SK-N-SH (cell line): ENCODE measurements around the gene SLC16A5. TPM values are rescaled to one million over a fixed set of nuclear protein-coding genes. Genes with fewer than 3 reads are reported as not detected.
"Not testable (repeated sequence)": the region's sequence is repeated elsewhere in the genome, so short reads cannot be mapped to it uniquely, and the experiment has no call there.

ENCODE experiments used
- CTCF ChIA-PET: fragments of 300-600, 350-600 bp; formaldehyde crosslinking; extraction: SDS; loops from one replicate; lab custom pipeline; 2021; lab: Yijun Ruan, JAX
- POLR2A ChIA-PET: fragments of 350-600 bp; sonication (Branson Sonifier 250); formaldehyde crosslinking; extraction: SDS; loops from one replicate; lab custom pipeline; 2020; ENCODE audit warnings: antibody characterized with exemption, inconsistent platforms; lab: Yijun Ruan, JAX
- DNase-seq: peaks from one replicate; pipeline ENCODE4 v3.0.0; 2012
- H2AFZ ChIP-seq: fragments of 200-600 bp; sonication (generic); 2 replicates; pipeline ENCODE4 v1.8.1; 2016; ENCODE audit warnings: antibody characterized with exemption, mild to moderate bottlenecking, low read depth
- H3F3A ChIP-seq: fragments of 200-600 bp; sonication (generic); replicated peaks from 2 replicates; pipeline ENCODE3; 2016; ENCODE audit warnings: antibody characterized with exemption, mild to moderate bottlenecking; ENCODE audit not compliant: insufficient read depth
- H3K27ac ChIP-seq, 2 experiments: fragments of 200-500 bp in 1 of 2; fragments of 200-600 bp in 1 of 2; sonication (Bioruptor generic) in 1 of 2; sonication (generic), shearing (Covaris generic) in 1 of 2; 2 replicates each; pipeline versions ENCODE4 v1.5.1 to v1.6.1; 2014 to 2016; ENCODE audit warnings: low read depth in 2 of 2, inconsistent platforms in 1 of 2, low read length in 1 of 2, mild to moderate bottlenecking in 1 of 2, mixed read lengths in 1 of 2
- H3K27me3 ChIP-seq: fragments of 200-600 bp; sonication (generic), shearing (Covaris generic); 2 replicates; pipeline ENCODE4 v1.6.1; 2016; ENCODE audit warnings: mixed run types; ENCODE audit not compliant: insufficient read depth
- H3K36me3 ChIP-seq, 2 experiments: fragments of 200-500 bp in 1 of 2; fragments of 200-600 bp in 1 of 2; sonication (Bioruptor generic) in 1 of 2; sonication (generic) in 1 of 2; replicated peaks in 1 of 2; 2 replicates each; pipeline versions ENCODE3 to v1.5.1; 2014 to 2016; ENCODE audit warnings: low read length in 1 of 2, mild to moderate bottlenecking in 1 of 2; ENCODE audit not compliant: insufficient read depth in 2 of 2, control insufficient read depth in 1 of 2
- H3K4me1 ChIP-seq, 2 experiments: fragments of 200-500 bp in 1 of 2; fragments of 200-600 bp in 1 of 2; sonication (Bioruptor generic) in 1 of 2; sonication (generic), shearing (Covaris generic) in 1 of 2; 2 replicates each; pipeline versions ENCODE4 v1.5.1 to v1.6.1; 2014 to 2016; ENCODE audit warnings: low read depth in 1 of 2, low read length in 1 of 2, mixed run types in 1 of 2; ENCODE audit not compliant: insufficient read depth in 2 of 2, control insufficient read depth in 1 of 2
- H3K4me2 ChIP-seq: fragments of 200-600 bp; sonication (generic), shearing (Covaris generic); 2 replicates; pipeline ENCODE4 v1.6.1; 2017; ENCODE audit warnings: mixed run types
- H3K4me3 ChIP-seq, 2 experiments: fragments of 200-500 bp in 1 of 2; fragments of 200-600 bp in 1 of 2; sonication (Bioruptor generic) in 1 of 2; sonication (generic), shearing (Covaris generic) in 1 of 2; 2 replicates each; pipeline versions ENCODE4 v1.5.1 to v1.8.1; 2014 to 2016; ENCODE audit warnings: low read depth in 2 of 2, inconsistent platforms in 1 of 2, low read length in 1 of 2, mild to moderate bottlenecking in 1 of 2, mixed read lengths in 1 of 2, moderate library complexity in 1 of 2
- H3K79me2 ChIP-seq: fragments of 200-600 bp; sonication (generic); 2 replicates; pipeline ENCODE4 v1.8.1; 2017; ENCODE audit warnings: mild to moderate bottlenecking; ENCODE audit not compliant: insufficient read depth
- H3K9ac ChIP-seq: fragments of 200-600 bp; sonication (generic); 2 replicates; pipeline ENCODE4 v1.6.1; 2017; ENCODE audit warnings: mixed run types
- H3K9me2 ChIP-seq: fragments of 200-600 bp; sonication (generic); 2 replicates; pipeline ENCODE4 v1.6.1; 2017; ENCODE audit warnings: mixed run types
- H3K9me3 ChIP-seq: fragments of 200-600 bp; sonication (generic); 2 replicates; pipeline ENCODE4 v1.6.1; 2017; ENCODE audit warnings: mixed run types, mild to moderate bottlenecking, moderate library complexity
- H4K20me1 ChIP-seq: fragments of 200-600 bp; sonication (generic); 2 replicates; pipeline ENCODE4 v1.6.1; 2017; ENCODE audit warnings: mild to moderate bottlenecking, mixed run types; ENCODE audit not compliant: insufficient read depth
- CHD2 ChIP-seq: fragments of 150-350 bp; IDR thresholded peaks from 2 replicates; pipeline ENCODE4 v1.6.1; 2018; ENCODE audit warnings: low read length; ENCODE audit not compliant: partially characterized antibody
- ELF1 ChIP-seq: IDR thresholded peaks from 2 replicates; pipeline ENCODE4 v1.4.0; 2012
- EP300 ChIP-seq, 2 experiments: IDR thresholded peaks; 2 replicates each; pipeline versions ENCODE4 v1.4.0 to v1.6.1; 2012; ENCODE audit warnings: borderline replicate concordance in 1 of 2, low read depth in 1 of 2, low read length in 1 of 2
- EZH2phosphoT487 ChIP-seq: fragments of 200-600 bp; sonication (generic); IDR thresholded peaks from 2 replicates; pipeline ENCODE4 v1.6.1; 2017; ENCODE audit warnings: low read depth, mixed run types, mild to moderate bottlenecking, antibody characterized with exemption, moderate library complexity, borderline replicate concordance
- FOSL2 ChIP-seq: IDR thresholded peaks from 2 replicates; pipeline ENCODE4 v1.4.0; 2012; ENCODE audit warnings: low read depth, mild to moderate bottlenecking, moderate library complexity, borderline replicate concordance
- FOXJ3 ChIP-seq: sonication (generic); formaldehyde crosslinking; IDR thresholded peaks from 2 replicates; pipeline ENCODE4 v1.5.1; 2020; ENCODE audit warnings: mild to moderate bottlenecking, missing genetic modification reagents
- MAX ChIP-seq: IDR thresholded peaks from 2 replicates; pipeline ENCODE4 v1.4.0; 2012; ENCODE audit warnings: low read depth
- PBX3 ChIP-seq: IDR thresholded peaks from 2 replicates; pipeline ENCODE4; 2012
- POLR2AphosphoS5 ChIP-seq: IDR thresholded peaks from 2 replicates; pipeline ENCODE4 v1.6.1; 2012; ENCODE audit warnings: low read depth, low read length
- REST ChIP-seq: IDR thresholded peaks from 2 replicates; pipeline ENCODE4 v1.6.1; 2012; ENCODE audit warnings: mild to moderate bottlenecking, low read depth, low read length, moderate library complexity
- SIN3A ChIP-seq: IDR thresholded peaks from 2 replicates; pipeline ENCODE4 v1.6.1; 2012; ENCODE audit warnings: low read depth, mild to moderate bottlenecking, low read length, moderate library complexity, borderline replicate concordance
- SMC3 ChIP-seq: IDR thresholded peaks from 2 replicates; pipeline ENCODE4 v1.6.1; 2012; ENCODE audit warnings: low read depth, low read length, improper control_type of control experiment
- YY1 ChIP-seq: IDR thresholded peaks from 2 replicates; pipeline ENCODE4 v1.4.0; 2012; ENCODE audit warnings: low read depth, mild to moderate bottlenecking
- WGBS: methylation state at CpG from one replicate; pipeline ENCODE4 v1.1.6; 2017; ENCODE audit warnings: low lambda C conversion rate; 5-methylcytosine and 5-hydroxymethylcytosine counted together
- polyA plus RNA-seq, 3 experiments: library from polyadenylated mRNA; depleted of rRNA; stranded (reverse); fragments of >200 nt; gene quantifications; 2 replicates each; pipeline ENCODE4 v1.2.3, GENCODE V29; 2012
- TF ChIP-seq, protein P1 (sequence below): fragments of 150-350 bp; IDR thresholded peaks from 2 replicates; pipeline ENCODE4 v1.6.1; 2017; ENCODE audit warnings: antibody characterized with exemption, low read length, low read depth, borderline replicate concordance

The SLC16A5 gene
- polyA plus RNA-seq, 1 of the 3 experiments (the other 2 are of a cell fraction) = 0.03 TPM

- TF ChIP-seq FOXJ3 (CRISPR knock-in tag) (no peak), MAX (no peak), EZH2phosphoT487 (no peak), CHD2 (no peak), REST (no peak), SMC3 (no peak), POLR2AphosphoS5 (no peak), ELF1 (no peak), EP300 (IDR thresholded peaks at IDR 0.05; ENCODE audit: borderline replicate concordance in 1 of 2, low read depth in 1 of 2, low read length in 1 of 2) (no peak), FOSL2 (no peak), PBX3 (no peak), SIN3A (no peak), YY1 (no peak)
- TF ChIP-seq, protein P1, sequence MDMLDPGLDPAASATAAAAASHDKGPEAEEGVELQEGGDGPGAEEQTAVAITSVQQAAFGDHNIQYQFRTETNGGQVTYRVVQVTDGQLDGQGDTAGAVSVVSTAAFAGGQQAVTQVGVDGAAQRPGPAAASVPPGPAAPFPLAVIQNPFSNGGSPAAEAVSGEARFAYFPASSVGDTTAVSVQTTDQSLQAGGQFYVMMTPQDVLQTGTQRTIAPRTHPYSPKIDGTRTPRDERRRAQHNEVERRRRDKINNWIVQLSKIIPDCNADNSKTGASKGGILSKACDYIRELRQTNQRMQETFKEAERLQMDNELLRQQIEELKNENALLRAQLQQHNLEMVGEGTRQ = no peak
- Histone ChIP-seq H3K9me2 (no peaks in the 10 kb centered on the region), H3F3A (peaks cover 8% of the 10 kb centered on the region), H3K9ac (no peak overlapping the region), H3K27me3 (no peaks in the 10 kb centered on the region), H3K9me3 (no peaks in the 10 kb centered on the region), H3K4me1 (peaks cover 7 to 15% of the 10 kb centered on the region in 2 experiments; a peak in 2 of 4 replicates), H3K27ac (no peak overlapping the region), H2AFZ (no peak overlapping the region), H3K36me3 (peaks cover 24 to 27% of the 10 kb centered on the region in 2 experiments), H3K79me2 (peaks cover 61% of the 10 kb centered on the region), H3K4me2 (no peak overlapping the region), H3K4me3 (no peak overlapping the region), H4K20me1 (no peaks in the 10 kb centered on the region)
- ChIA-PET POLR2A (interaction anchor here (0.6 kb wide), 1 partner anchor 109 kb away, joined by 3 read pairs; no protein-coding TSS in a partner anchor), CTCF (no interaction called here)
- no peak for DNase-seq
- WGBS = 95% methylated on average over 7 of the region's 7 CpGs
These were observed 43.0 kb upstream of the SLC16A5 start for GRCh38 chr17:75044716-75045115.

GRCh38 chr17:75045946-75046406, 41.8 kb upstream of the SLC16A5 start:
- Histone ChIP-seq H3K79me2 (peaks cover 72% of the 10 kb centered on the region), H3K36me3 (peaks cover 20 to 27% of the 10 kb centered on the region in 2 experiments), H3F3A (peaks cover 14% of the 10 kb centered on the region), H2AFZ (peak overlapping the region; percentile 83; the same call in 1 of the 2 replicates), H3K9ac (peak overlapping the region; percentile 94), H3K4me3 (peak overlapping the region; percentile 92 to 97), H3K4me2 (peak overlapping the region; percentile 92), H3K27ac (peak overlapping the region; percentile 90 to 92; a peak in 3 of 4 replicates), H3K4me1 (peaks cover 7 to 15% of the 10 kb centered on the region in 2 experiments; a peak in 2 of 4 replicates)
- DNase-seq, H3K9me3 ChIP-seq, H4K20me1 ChIP-seq, H3K27me3 ChIP-seq, H3K9me2 ChIP-seq: not testable (repeated sequence)
- POLR2A ChIA-PET = interaction anchor here (0.5 to 2.2 kb wide), 6 partner anchors 11 to 555 kb away, joined by 3 to 8 read pairs (median 4); partner anchors contain the start of genes HID1 and MRPL58
- CTCF ChIA-PET = interaction anchor here (0.9 to 1.9 kb wide), 3 partner anchors 59 to 85 kb away, joined by 3 to 9 read pairs (median 7); partner anchors contain the start of gene NT5C
- 21% methylated on average over 25 of the region's 25 CpGs for WGBS
